Spleen (tissue), 7 donors: ENCODE results near the gene ASIC1.

Experiments used
- POLR2A ChIP-seq, 3 donors: fragments of 450-650 bp; IDR thresholded peaks; one replicate each; pipeline ENCODE4 v1.5.1; 2017; ENCODE audit warnings: antibody characterized with exemption in 3 of 3, mild to moderate bottlenecking in 1 of 3
- POLR2AphosphoS5 ChIP-seq, 3 donors: sonication (generic); formaldehyde crosslinking; IDR thresholded peaks; one replicate each; pipeline ENCODE4 v1.5.1; 2017; ENCODE audit warnings: antibody characterized with exemption in 3 of 3
- TF ChIP-seq, protein P1 (sequence below), 11 experiments: fragments of 200-600 bp in 7 of 11; fragments of 450-650 bp in 4 of 11; sonication (generic) in 4 of 11; IDR thresholded peaks in 8 of 11; conservative IDR thresholded peaks in 3 of 11; 1 replicate in 7 of 11; 2 replicates in 4 of 11; pipeline versions ENCODE4 v1.4.0 to v1.8.0; 2016 to 2021; ENCODE audit warnings: antibody characterized with exemption in 11 of 11, inconsistent platforms in 4 of 11, mild to moderate bottlenecking in 1 of 11
- donor health status: DM: no; HTN: no; CAD: no; lungs with moderate emphysema.
- donor health status: DM: no; HTN: no; CAD: no.
- donor health status: DM: no; HTN: no; CAD: no.

DNA sequence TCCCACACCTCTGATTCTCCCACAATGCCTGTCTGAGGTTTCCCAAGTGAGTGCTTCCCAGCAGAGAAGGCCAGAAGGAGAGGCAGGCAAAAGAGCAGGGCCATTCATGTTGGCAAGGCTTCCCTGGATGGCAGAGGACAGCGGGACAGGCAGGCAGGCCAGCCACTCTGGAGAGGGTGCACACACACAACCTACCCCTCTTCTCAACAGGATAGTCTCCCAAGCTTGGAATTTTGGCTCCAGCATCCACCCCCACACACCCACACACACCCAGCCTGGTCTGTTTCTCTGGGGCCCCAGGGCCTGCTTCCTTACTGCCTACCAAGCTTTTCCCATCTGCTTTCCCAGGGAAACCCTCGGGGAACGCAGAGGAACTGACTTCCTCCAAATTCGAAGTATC lies 16.7 kb upstream of the ASIC1 start:
- TF ChIP-seq, protein P1, sequence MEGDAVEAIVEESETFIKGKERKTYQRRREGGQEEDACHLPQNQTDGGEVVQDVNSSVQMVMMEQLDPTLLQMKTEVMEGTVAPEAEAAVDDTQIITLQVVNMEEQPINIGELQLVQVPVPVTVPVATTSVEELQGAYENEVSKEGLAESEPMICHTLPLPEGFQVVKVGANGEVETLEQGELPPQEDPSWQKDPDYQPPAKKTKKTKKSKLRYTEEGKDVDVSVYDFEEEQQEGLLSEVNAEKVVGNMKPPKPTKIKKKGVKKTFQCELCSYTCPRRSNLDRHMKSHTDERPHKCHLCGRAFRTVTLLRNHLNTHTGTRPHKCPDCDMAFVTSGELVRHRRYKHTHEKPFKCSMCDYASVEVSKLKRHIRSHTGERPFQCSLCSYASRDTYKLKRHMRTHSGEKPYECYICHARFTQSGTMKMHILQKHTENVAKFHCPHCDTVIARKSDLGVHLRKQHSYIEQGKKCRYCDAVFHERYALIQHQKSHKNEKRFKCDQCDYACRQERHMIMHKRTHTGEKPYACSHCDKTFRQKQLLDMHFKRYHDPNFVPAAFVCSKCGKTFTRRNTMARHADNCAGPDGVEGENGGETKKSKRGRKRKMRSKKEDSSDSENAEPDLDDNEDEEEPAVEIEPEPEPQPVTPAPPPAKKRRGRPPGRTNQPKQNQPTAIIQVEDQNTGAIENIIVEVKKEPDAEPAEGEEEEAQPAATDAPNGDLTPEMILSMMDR (IDR thresholded peaks at IDR 0.05 in 8 of 11, conservative IDR thresholded peaks at IDR 0.05 in 3 of 11), result no peak
- TF ChIP-seq POLR2A (IDR thresholded peaks at IDR 0.05) (no peak), POLR2AphosphoS5 (IDR thresholded peaks at IDR 0.05) (no peak)
